Coronary artery (tissue), 2 donors: ENCODE results near the gene TM4SF4.

Experiments used
- DNase-seq: peaks from one replicate; pipeline ENCODE4 v3.0.0-alpha.2; 2017; ENCODE audit warnings: low spot score
- H3K27ac ChIP-seq, 2 donors: fragments of 200-600 bp; sonication (generic); one replicate each; pipeline ENCODE4 v1.5.1; 2016 to 2019
- H3K4me3 ChIP-seq: fragments of 200-600 bp; sonication (generic); 2 replicates; pipeline ENCODE4 v1.5.1; 2016; ENCODE audit warnings: mild to moderate bottlenecking, moderate library complexity
- TF ChIP-seq, protein P1 (sequence below): fragments of 200-600 bp; sonication (generic); IDR thresholded peaks from one replicate; pipeline ENCODE4 v1.5.1; 2019; ENCODE audit warnings: antibody characterized with exemption

TM4SF4 gene

DNA sequence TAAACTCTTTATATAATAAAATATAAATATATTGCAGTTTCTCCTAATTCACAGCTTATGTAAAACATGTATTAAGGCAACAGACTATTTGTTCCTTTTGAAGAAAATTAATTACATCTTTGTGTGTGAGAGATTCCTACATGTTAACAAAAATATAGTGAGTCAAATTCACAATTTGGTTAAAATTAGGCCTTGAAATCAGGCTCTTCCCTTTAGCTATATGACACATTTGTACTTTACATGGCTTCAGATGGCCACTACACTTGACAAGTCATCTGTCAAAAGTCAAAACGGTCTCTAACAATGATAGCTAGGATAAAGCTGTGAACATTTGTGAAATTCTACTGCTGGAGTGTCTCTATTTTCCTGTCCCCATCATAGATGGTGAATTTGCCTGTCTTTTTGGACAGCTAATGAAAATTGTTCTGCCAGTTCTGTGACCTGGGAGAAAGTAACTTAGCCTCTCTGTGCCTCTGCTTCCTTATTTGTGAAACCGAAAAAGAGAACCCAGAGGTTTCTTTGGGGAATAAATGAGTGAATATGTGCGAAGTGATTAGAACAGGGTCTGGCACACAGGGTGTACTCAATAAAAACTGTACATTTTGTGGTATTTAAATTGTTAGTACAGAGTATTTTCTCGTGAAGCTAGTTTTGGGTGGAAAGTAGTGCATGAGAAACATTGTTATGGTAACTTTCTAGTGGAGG, 23.6 kb downstream of the TM4SF4 start:
- TF ChIP-seq, protein P1, sequence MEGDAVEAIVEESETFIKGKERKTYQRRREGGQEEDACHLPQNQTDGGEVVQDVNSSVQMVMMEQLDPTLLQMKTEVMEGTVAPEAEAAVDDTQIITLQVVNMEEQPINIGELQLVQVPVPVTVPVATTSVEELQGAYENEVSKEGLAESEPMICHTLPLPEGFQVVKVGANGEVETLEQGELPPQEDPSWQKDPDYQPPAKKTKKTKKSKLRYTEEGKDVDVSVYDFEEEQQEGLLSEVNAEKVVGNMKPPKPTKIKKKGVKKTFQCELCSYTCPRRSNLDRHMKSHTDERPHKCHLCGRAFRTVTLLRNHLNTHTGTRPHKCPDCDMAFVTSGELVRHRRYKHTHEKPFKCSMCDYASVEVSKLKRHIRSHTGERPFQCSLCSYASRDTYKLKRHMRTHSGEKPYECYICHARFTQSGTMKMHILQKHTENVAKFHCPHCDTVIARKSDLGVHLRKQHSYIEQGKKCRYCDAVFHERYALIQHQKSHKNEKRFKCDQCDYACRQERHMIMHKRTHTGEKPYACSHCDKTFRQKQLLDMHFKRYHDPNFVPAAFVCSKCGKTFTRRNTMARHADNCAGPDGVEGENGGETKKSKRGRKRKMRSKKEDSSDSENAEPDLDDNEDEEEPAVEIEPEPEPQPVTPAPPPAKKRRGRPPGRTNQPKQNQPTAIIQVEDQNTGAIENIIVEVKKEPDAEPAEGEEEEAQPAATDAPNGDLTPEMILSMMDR: no peak
- H3K4me3 ChIP-seq: no peak overlapping the region
- H3K27ac ChIP-seq: no peak overlapping the region
- no peak for DNase-seq

DNA sequence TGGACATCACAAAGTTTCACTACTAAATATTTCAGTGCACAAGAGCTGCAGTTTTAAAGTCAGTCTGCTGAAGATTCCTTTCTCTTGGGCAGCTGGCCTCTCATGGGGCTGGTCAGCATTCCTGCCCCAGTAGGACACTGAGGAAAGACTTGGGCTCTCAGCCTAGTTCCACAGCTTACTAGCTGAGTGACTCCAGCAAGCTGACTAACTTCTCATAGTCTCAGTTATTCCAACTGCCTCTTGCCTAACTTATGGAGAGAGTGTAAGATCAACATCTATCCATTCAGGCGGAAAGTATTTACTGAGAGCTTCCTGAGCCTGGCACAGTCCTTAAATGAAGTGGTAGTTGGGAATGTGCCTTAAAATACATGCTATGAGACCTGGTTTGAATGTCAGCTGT, 27.0 kb downstream of the TM4SF4 start:
- DNase-seq: peak; percentile 84
- Histone ChIP-seq H3K27ac (peak overlapping the region; percentile 19 to 80), H3K4me3 (no peak overlapping the region)
- TF ChIP-seq, protein P1: no peak

DNA sequence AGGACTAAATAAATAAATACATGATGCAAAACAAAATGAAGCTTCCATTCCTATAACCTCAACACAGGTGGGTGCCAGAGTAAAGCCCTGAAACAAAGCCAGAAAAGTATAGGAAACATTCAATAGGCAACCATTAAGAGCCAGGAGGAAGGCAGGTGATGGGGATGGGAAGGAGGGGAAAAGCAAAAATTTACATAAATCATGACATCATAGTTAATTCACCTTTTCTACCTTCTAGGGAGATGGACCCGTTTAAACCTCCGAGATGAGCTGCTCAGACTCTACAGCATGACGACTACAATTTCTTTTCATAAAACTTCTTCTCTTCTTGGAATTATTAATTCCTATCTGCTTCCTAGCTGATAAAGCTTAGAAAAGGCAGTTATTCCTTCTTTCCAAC, 27.9 kb downstream of the TM4SF4 start:
- Histone ChIP-seq H3K27ac (no peak overlapping the region), H3K4me3 (no peak overlapping the region)
- TF ChIP-seq, protein P1: no peak
- no peak for DNase-seq

- no peak overlapping the region for H3K4me3 ChIP-seq
- TF ChIP-seq, protein P1: no peak
- DNase-seq: no peak
- H3K27ac ChIP-seq: peak overlapping the region; percentile 61 to 74
These were observed 32.0 kb downstream of the TM4SF4 start for GRCh38 chr3:149506540-149506939.

- H3K4me3 ChIP-seq: peak overlapping the region; percentile 56
- no peak for DNase-seq
- peak overlapping the region; percentile 74 to 82 for H3K27ac ChIP-seq
- TF ChIP-seq, protein P1: no peak
These were observed 32.5 kb downstream of the TM4SF4 start for GRCh38 chr3:149506965-149507364.

DNA sequence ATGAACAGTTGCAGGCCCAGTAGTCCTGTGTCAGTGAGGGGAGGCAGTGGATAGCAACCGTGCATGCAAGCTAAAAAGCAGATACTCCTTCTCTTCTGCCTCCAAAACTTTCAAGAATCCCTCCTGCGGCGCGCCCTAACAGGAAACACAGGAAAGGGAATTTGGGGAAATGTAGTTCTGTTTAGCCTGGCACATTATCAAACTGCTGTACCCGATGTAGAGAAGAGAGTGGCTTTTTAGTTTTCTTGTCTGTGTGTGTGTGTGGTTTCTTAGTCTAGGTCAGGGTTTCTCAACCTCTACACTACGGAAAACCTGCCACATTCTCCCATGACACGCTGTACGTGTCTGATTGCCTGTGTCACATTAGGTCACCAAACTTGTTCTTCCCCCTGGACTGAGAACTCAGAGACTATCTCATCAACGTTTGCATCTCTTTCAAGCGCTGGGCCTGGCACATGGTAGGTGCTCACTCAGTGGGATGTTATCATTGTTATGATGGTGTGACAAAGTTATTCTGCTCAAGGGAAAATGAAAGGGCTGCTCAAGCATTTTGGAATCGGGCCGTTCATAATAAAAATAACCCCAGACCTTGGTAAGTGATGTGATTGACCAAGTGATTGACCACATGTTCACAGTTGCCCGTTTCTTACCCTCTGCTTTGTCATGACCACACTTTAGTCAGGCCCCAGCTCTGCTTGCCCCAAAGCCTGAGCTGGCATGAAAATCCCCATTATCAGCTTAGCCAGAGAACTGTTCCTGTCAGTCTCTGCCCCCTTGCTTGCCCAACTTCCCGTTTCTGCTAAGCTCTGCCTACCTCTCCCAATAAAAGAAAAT, 33.2 kb downstream of the TM4SF4 start:
- Histone ChIP-seq H3K27ac (peak overlapping the region; percentile 74 to 82), H3K4me3 (peak overlapping the region; percentile 56)
- no peak for DNase-seq
- TF ChIP-seq, protein P1: no peak

DNA sequence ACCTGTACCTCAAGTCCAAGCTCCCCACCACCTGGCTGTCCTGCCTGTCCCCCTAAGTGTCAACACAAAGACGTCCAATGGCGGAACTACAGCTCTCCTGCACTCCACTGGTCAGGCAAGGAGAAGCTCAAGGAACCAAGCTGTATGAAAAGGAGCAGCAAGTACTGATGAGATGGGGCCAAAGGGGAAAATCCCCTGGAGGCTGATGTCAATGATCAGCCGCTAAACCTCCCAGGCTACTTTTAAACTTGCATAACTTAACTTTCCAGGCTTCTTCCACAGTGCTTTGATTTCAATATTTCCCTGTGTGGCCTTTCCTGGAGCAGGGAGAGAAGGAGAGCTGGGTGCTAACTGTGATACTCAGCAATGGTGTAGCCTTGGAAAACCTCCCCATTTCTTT, 35.0 kb downstream of the TM4SF4 start:
- H3K4me3 ChIP-seq: no peak overlapping the region
- TF ChIP-seq, protein P1: no peak
- DNase-seq: no peak
- H3K27ac ChIP-seq: no peak overlapping the region
